HepG2 (cell line): ENCODE results near the gene NFX1. TPM values are rescaled to one million over a fixed set of nuclear protein-coding genes. Genes with fewer than 3 reads are reported as not detected.

Experiments used
- ATAC-seq: fragments of 200-7000 bp; cut with Tn5 transposase; 3 replicates; pipeline ENCODE4 v1.9.1; 2020; ENCODE audit warnings: mild to moderate bottlenecking, moderate library complexity
- BruUV-seq: library from RNA; stranded (reverse); fragments of 400-500 nt; replicated peaks from 2 replicates; lab custom pipeline; 2021; lab: Mats Ljungman, UMichigan
- CTCF ChIA-PET: fragments of 300-600 bp; formaldehyde crosslinking; extraction: SDS; loops from one replicate; lab custom pipeline; 2021; ENCODE audit warnings: low total read pairs, inconsistent platforms, low intra/inter-chr PET ratio; lab: Yijun Ruan, JAX
- POLR2A ChIA-PET: fragments of 350-600 bp; sonication (Branson Sonifier 250); formaldehyde crosslinking; loops from one replicate; lab custom pipeline; 2020; ENCODE audit warnings: antibody characterized with exemption, inconsistent platforms; lab: Yijun Ruan, JAX
- DNase-seq: peaks from one replicate; pipeline ENCODE4 v3.0.0-alpha.2; 2015; ENCODE audit warnings: low spot score
- FAIRE-seq: peaks from 3 replicates; lab custom pipeline; 2011; peaks lifted over from hg19 to GRCh38; lab: Jason Lieb, UNC
- H2AFZ ChIP-seq: one replicate; pipeline ENCODE4 v1.6.1; 2011; ENCODE audit warnings: low read length, inconsistent platforms
- H3K27ac ChIP-seq: fragments of 300-600 bp; 3 replicates; pipeline ENCODE4 v1.8.0; 2011; ENCODE audit warnings: mixed run types, mild to moderate bottlenecking, mixed read lengths, low read length, inconsistent platforms; ENCODE audit not compliant: insufficient read depth; ENCODE audit errors: extremely low read length
- H3K27me3 ChIP-seq, 2 experiments: fragments of 200-600 bp in 1 of 2; 2 replicates in 1 of 2; 3 replicates in 1 of 2; pipeline versions ENCODE4 v1.6.0 to v1.8.0; 2011; ENCODE audit warnings: low read length in 2 of 2, mild to moderate bottlenecking in 2 of 2, moderate library complexity in 2 of 2, inconsistent platforms in 1 of 2; ENCODE audit not compliant: insufficient read depth in 2 of 2, control insufficient read depth in 1 of 2
- H3K36me3 ChIP-seq, 2 experiments: fragments of 200-600 bp in 1 of 2; replicated peaks in 1 of 2; 2 replicates in 1 of 2; 3 replicates in 1 of 2; pipeline versions ENCODE4 v1.5.1 to v1.8.0; 2011; ENCODE audit warnings: low read length in 2 of 2, inconsistent platforms in 1 of 2; ENCODE audit not compliant: insufficient read depth in 2 of 2, control insufficient read depth in 1 of 2
- H3K4me1 ChIP-seq: 2 replicates; pipeline ENCODE4 v1.5.1; 2012; ENCODE audit warnings: low read length, inconsistent platforms; ENCODE audit not compliant: insufficient read depth
- H3K4me2 ChIP-seq: 2 replicates; pipeline ENCODE4 v1.6.0; 2011; ENCODE audit warnings: low read depth, low read length, inconsistent platforms
- H3K4me3 ChIP-seq, 3 experiments: fragments of 200-600 bp in 1 of 3; sonication (generic), shearing (Covaris generic) in 1 of 3; replicated peaks in 1 of 3; 2 replicates each; pipeline ENCODE4 v1.5.1; 2011 to 2016; ENCODE audit warnings: low read length in 3 of 3, inconsistent platforms in 2 of 3, low read depth in 2 of 3, mild to moderate bottlenecking in 2 of 3, control low read depth in 1 of 3, mixed read lengths in 1 of 3; ENCODE audit not compliant: insufficient read depth in 1 of 3
- H3K79me2 ChIP-seq: one replicate; pipeline ENCODE4 v1.6.1; 2011; ENCODE audit warnings: low read length, inconsistent platforms; ENCODE audit not compliant: insufficient read depth
- H3K9ac ChIP-seq: 2 replicates; pipeline ENCODE4 v1.6.0; 2011; ENCODE audit warnings: mild to moderate bottlenecking, low read depth, low read length, inconsistent platforms; ENCODE audit not compliant: insufficient read depth
- H3K9me3 ChIP-seq: 2 replicates; pipeline ENCODE4 v1.5.1; 2012; ENCODE audit warnings: mild to moderate bottlenecking, low read length
- H4K20me1 ChIP-seq: 2 replicates; pipeline ENCODE4 v1.6.0; 2011; ENCODE audit warnings: inconsistent platforms, mild to moderate bottlenecking, low read length, moderate library complexity; ENCODE audit not compliant: insufficient read depth
- MLX ChIP-seq: IDR thresholded peaks from 2 replicates; pipeline ENCODE4 v1.6.1; 2016
- RBM22 ChIP-seq: fragments of 200-400 bp; formaldehyde crosslinking; optimal IDR thresholded peaks from 2 replicates; pipeline ENCODE3; 2017; ENCODE audit warnings: mild to moderate bottlenecking, low read length, moderate library complexity
- RFX5 ChIP-seq: IDR thresholded peaks from 2 replicates; pipeline ENCODE4 v1.6.1; 2011; ENCODE audit warnings: low read depth, low read length, improper control_type of control experiment
- SPEN ChIP-seq: sonication (generic); formaldehyde crosslinking; IDR thresholded peaks from 2 replicates; pipeline ENCODE4 v1.5.1; 2020; ENCODE audit warnings: low read depth, mild to moderate bottlenecking, missing genetic modification reagents
- STAT5B ChIP-seq: sonication (generic); formaldehyde crosslinking; IDR thresholded peaks from 2 replicates; pipeline ENCODE4 v1.4.0; 2020; ENCODE audit warnings: missing genetic modification reagents
- TEAD3 ChIP-seq: optimal IDR thresholded peaks from 2 replicates; pipeline ENCODE3; 2016; ENCODE audit warnings: borderline replicate concordance
- TFE3 ChIP-seq: IDR thresholded peaks from 2 replicates; pipeline ENCODE4 v1.6.1; 2016
- THRA ChIP-seq: sonication (generic); formaldehyde crosslinking; IDR thresholded peaks from 2 replicates; pipeline ENCODE4 v1.4.0; 2020; ENCODE audit warnings: missing genetic modification reagents, borderline replicate concordance
- TRIM24 ChIP-seq: sonication (generic); formaldehyde crosslinking; IDR thresholded peaks from 2 replicates; pipeline ENCODE4 v1.8.0; 2022; ENCODE audit warnings: mild to moderate bottlenecking, missing genetic modification reagents
- ZFYVE20 ChIP-seq: sonication (generic); formaldehyde crosslinking; IDR thresholded peaks from 2 replicates; pipeline ENCODE4 v1.8.0; 2023; ENCODE audit warnings: low read depth, mild to moderate bottlenecking, moderate library complexity, missing genetic modification reagents, borderline replicate concordance
- ZNF543 ChIP-seq: sonication (generic); formaldehyde crosslinking; IDR thresholded peaks from 2 replicates; pipeline ENCODE4 v1.4.0; 2020; ENCODE audit warnings: mild to moderate bottlenecking, missing genetic modification reagents
- whole genome bisulfite sequencing: methylation state at CpG from one replicate; pipeline ENCODE4 v1.1.6; 2017; ENCODE audit warnings: low lambda C conversion rate; 5-methylcytosine and 5-hydroxymethylcytosine counted together
- in situ Hi-C: cut with HindIII; loops from 2 replicates; pipeline ENCODE4 v1.10.0; 2017; ENCODE audit warnings: low pct_unique_long_range_greater_than_20kb; ENCODE audit not compliant: extremely low pct_ligation_motif_present
- intact Hi-C: fragments of 100-400 bp; cut with micrococcal nuclease; formaldehyde crosslinking; loops from one replicate; pipeline ENCODE4 v1.10.0; 2022; ENCODE audit not compliant: unreplicated experiment
- polyA plus RNA-seq, 8 experiments: library from polyadenylated mRNA; depleted of rRNA in 3 of 8; stranded (reverse) in 7 of 8; unstranded in 1 of 8; fragments of >200 nt; fragmentation: Illumina TruSeq in 4 of 8; extraction: Trizol in 4 of 8; gene quantifications; 2 replicates each; pipeline versions ENCODE4 v1.2.1 to v1.2.3, GENCODE V29; 2011 to 2016; ENCODE audit warnings: low read depth in 4 of 8, missing spikeins in 1 of 8, mixed read lengths in 1 of 8; ENCODE audit not compliant: insufficient read depth in 1 of 8
- total RNA-seq, 5 experiments: library from RNA; depleted of rRNA; stranded (reverse); fragments of >200 nt; fragmentation: Illumina TruSeq; extraction: Trizol; gene quantifications; 2 replicates each; pipeline ENCODE4 v1.2.3, GENCODE V29; 2016; ENCODE audit warnings: low read depth in 1 of 5

NFX1 gene
- total and polyA plus RNA-seq, 2 of the 13 experiments (the other 11 are each of a cell fraction or from before 2014, with no cell fraction given) = 23.9 to 27.5 TPM

GRCh38 chr9:33294670-33295432, 4.5 kb downstream of the NFX1 start:
- ATAC-seq (no peak), FAIRE-seq (no peak), DNase-seq (no peak)
- peaks cover 89% of the 10 kb centered on the region for H3K4me1 ChIP-seq
- 91% methylated on average over 12 of the region's 12 CpGs for WGBS
- H4K20me1 ChIP-seq = no peaks in the 10 kb centered on the region; the same call in none of the 2 replicates
- no peaks in the 10 kb centered on the region for H3K9me3 ChIP-seq
- peaks cover 89% of the 10 kb centered on the region for H3K79me2 ChIP-seq
- no TSS peak for BruUV-seq
- TF ChIP-seq ZNF543 (no peak), STAT5B (CRISPR knock-in tag) (no peak), TFE3 (CRISPR knock-in tag) (no peak), MLX (CRISPR knock-in tag) (no peak), TRIM24 (no peak), SPEN (no peak), RFX5 (no peak), THRA (CRISPR knock-in tag) (no peak), ZFYVE20 (no peak), RBM22 (peak; percentile 26), TEAD3 (peak; percentile 8)
- H2AFZ ChIP-seq = no peak overlapping the region
- ChIA-PET CTCF (no interaction called here), POLR2A (no interaction called here)
- H3K9ac ChIP-seq = no peak overlapping the region
- intact Hi-C loops = no loop called here
- no peak overlapping the region for H3K4me3 ChIP-seq
- H3K4me2 ChIP-seq = 0 out of 2 replicates have a peak overlapping the region, but pooled peaks have one; percentile 75
- H3K27me3 ChIP-seq = no peaks in the 10 kb centered on the region
- peaks cover 12 to 58% of the 10 kb centered on the region in 2 experiments for H3K36me3 ChIP-seq
- in situ Hi-C loops = loop anchor here (10.0 kb wide), 1 partner anchor 170 kb away; no protein-coding TSS in a partner anchor
- peak overlapping the region; percentile 77 for H3K27ac ChIP-seq
